C4-2B (cell line): ENCODE results near the gene PUS10.
"Not testable (repeated sequence)": the region's sequence is repeated elsewhere in the genome, so short reads cannot be mapped to it uniquely, and the experiment has no call there.

Source experiments
- H3K27ac ChIP-seq: fragments of 450-650 bp; 2 replicates; pipeline ENCODE4 v1.5.1; 2017
- CTCF ChIP-seq: fragments of 450-650 bp; conservative IDR thresholded peaks from 2 replicates; pipeline ENCODE4 v1.5.1; 2017; ENCODE audit warnings: mild to moderate bottlenecking
- ZFX ChIP-seq: fragments of 450-650 bp; IDR thresholded peaks from 2 replicates; pipeline ENCODE4 v1.6.1; 2017

Gene PUS10

DNA sequence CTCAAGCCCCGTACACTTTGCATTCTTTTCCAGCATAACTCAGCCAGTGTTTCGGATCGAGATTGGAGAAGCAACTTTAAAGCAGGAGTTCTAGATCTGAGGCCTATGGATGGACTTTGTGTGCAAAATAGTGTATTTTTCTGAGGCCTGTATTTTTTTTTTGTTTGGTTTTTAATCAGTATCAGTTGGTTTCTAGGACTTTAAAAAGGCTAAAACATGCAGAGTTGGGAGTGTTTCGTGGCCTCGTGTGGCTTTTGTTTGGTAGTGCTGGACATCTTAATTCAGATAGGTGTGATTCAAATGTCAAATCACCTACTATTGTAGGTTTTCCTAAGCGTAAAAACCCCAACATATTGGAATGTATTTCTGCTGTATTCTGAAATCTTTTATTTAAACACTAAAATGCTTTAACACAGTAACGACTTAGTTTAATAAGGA is 282 bp upstream of the PUS10 start:
- TF ChIP-seq ZFX (no peak), CTCF (no peak)
- H3K27ac ChIP-seq: peak overlapping the region; percentile 91

GRCh38 chr2:61017003-61017555 is 976 bp downstream of the PUS10 start:
- no peak for TF ChIP-seq CTCF
- TF ChIP-seq ZFX: no peak
- H3K27ac ChIP-seq: peak overlapping the region; percentile 91

DNA sequence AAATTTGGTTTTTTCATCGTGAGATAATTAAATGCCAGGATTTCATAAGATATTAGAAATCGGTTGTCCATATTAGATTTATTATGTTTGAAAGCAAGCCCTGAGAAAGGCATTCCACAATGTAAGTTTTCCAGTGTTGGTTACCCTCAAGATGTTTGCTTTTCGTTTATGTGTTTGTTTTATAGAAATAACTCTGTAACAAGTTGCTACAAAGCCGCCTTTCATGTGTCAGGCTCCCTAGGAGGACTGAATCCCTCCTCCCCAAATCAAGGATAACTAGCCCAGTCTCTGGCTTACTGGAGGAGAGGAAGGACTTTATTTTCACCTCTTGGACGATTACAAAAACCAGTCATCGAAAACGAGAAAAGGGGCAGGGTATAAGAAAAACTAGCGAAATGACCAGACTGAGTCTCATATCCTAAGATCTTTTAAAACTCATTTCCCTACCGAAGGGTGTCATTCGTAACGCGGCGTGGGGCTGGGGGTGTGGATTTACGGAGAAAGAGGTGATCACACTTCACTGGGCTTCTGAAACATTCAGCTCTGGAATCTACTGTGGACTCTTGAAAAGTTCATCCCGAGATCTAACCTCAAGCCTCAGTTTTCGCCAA is 1.6 kb downstream of the PUS10 start:
- no peak for TF ChIP-seq CTCF
- TF ChIP-seq ZFX: no peak
- peak overlapping the region; percentile 91 for H3K27ac ChIP-seq

DNA sequence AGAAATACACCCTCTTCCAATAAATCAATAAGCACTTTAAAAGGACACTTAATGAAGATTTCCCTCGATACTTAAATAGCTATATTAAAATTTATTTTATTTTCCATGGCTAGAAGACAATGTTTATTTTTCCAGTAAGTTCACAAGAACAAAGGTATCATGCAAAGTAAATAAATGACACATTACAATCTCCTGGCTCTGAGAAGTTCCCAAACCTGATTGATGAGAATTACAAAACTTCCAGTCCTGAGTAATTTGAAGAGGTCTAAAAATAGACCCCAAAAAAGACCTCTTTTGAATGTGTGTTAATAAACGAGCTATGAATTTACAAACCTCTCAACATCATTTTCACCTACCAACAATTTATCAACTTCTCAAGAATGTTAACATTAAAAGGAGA is 2.1 kb downstream of the PUS10 start:
- TF ChIP-seq CTCF (no peak), ZFX (no peak)
- no peak overlapping the region; the same call in 1 of the 2 replicates for H3K27ac ChIP-seq

DNA sequence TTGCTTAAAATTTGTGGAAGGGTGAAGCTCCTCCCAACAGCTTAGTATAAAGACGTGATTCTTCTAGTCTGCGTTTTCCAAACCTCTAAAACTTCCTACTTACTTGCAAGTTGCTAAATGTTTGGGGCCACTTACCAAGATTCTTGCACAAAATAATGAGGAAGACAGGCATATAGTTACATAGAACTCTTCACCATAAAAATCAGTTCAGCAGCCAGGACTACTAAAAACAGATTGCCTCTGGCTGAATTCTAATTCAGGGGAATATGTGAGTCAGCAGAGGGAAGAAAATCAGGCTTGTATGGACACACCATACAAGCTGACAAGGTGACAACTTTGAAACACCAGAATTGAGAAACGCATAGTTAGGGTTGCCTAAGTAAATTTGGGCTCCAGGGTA is 3.3 kb downstream of the PUS10 start:
- TF ChIP-seq CTCF: no peak
- TF ChIP-seq ZFX: no peak
- peak overlapping the region; percentile 92 for H3K27ac ChIP-seq

DNA sequence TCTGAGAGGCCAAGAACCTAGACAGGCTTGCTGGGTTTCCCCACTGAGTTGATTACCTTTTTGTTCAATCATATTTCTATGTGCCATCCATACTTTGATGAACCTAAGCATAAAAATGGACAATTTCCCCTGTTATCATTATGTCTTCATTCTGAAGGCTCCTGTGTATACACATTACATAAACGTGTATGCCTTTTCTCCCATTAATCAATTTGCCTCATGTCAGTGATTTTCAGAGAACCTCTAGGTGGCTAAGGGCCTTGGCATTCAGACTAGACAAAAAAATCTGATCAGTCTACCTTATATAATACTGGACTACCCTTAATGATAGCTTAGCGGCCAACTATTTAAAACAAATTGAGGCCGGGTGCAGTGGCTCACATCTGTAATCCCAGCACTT is 4.7 kb downstream of the PUS10 start:
- TF ChIP-seq CTCF (no peak), ZFX (no peak)
- no peak overlapping the region for H3K27ac ChIP-seq

GRCh38 chr2:61012303-61012702 is 5.8 kb downstream of the PUS10 start:
- not testable (repeated sequence) for H3K27ac ChIP-seq

- no peak overlapping the region for H3K27ac ChIP-seq
- TF ChIP-seq ZFX (no peak), CTCF (no peak)
Measured at GRCh38 chr2:61011678-61012077, 6.4 kb downstream of the PUS10 start.
